ENCODE results near the gene DCLK1.

The DCLK1 gene

GRCh38 chr13:35891507-35892441 lies 239.4 kb downstream of the DCLK1 start:
- DNase-seq, result no peak

- no peak for DNase-seq
Measured at GRCh38 chr13:35889560-35889959, 241.6 kb downstream of the DCLK1 start.

- DNase-seq, result no peak
Measured at GRCh38 chr13:35888981-35889380, 242.2 kb downstream of the DCLK1 start.

- no peak for DNase-seq
Measured at GRCh38 chr13:35888457-35888883, 242.7 kb downstream of the DCLK1 start.

- DNase-seq, result no peak
Measured at GRCh38 chr13:35887115-35887666, 244.0 kb downstream of the DCLK1 start.

GRCh38 chr13:35886332-35887114 lies 244.7 kb downstream of the DCLK1 start:
- no peak for DNase-seq

- DNase-seq, result no peak
Measured at GRCh38 chr13:35884211-35884760, 246.9 kb downstream of the DCLK1 start.

DNA sequence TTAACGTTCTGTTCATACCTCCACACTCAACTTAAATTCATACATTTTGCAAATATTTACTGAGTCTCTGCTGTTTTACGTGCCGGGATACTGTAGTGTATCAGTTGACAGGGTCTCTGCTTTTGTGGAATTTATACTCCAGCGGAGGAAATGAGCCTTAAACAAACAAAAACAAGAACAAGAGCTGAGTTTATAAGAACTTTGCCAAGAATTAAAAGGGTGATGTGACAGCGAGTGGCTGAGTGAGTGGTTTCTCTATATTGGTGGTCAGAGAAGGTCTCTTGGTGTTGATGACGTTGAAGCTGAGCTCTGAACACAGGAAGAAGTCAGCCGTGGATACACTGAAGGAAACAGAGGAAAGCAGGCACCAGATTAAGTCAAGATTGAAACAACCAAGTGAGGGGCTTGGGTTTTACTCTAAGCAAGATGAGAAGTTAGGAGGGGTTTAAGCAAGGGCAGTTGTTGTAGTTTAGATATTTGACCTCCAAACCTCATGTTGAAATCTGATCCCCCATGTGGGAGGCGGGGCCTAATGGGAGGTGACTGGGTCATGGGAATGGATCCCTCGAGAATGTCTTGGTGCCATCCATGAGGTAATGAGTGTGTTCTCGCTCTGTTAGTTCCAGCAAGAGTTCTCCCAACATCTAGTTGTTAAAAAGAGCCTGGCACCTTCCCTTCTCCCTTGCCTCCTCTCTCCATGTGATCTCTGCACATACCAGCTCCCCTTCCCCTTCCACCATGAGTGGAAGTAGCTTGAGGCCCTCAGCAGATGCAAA lies 248.3 kb downstream of the DCLK1 start:
- DNase-seq, result no peak

GRCh38 chr13:35881360-35881759 lies 249.8 kb downstream of the DCLK1 start:
- no peak for DNase-seq

GRCh38 chr13:35879111-35879510 lies 252.1 kb downstream of the DCLK1 start:
- no peak for DNase-seq

- no peak for DNase-seq
Measured at GRCh38 chr13:35876601-35877000, 254.6 kb downstream of the DCLK1 start.

DNA sequence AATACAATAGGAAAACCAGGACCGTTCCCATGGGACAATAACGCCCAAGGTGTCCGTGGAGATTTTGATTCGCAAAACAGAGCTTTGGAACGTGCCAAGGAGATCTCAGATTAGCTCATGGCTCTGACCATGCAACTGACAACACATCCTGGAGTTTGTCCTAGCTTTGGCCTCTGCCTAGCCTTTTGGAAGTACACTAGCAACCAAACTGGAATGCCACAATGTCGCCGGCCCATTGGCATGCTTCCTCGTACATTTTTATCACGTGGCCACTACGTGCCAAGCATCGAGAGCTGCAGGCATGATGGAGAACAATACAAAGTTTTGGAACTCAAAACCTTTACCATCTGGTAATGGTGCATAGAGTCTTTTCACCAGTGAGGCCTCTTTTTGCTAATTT lies 256.5 kb downstream of the DCLK1 start:
- DNase-seq, result no peak

- no peak for DNase-seq
Measured at GRCh38 chr13:35872369-35872768, 258.8 kb downstream of the DCLK1 start.

DNA sequence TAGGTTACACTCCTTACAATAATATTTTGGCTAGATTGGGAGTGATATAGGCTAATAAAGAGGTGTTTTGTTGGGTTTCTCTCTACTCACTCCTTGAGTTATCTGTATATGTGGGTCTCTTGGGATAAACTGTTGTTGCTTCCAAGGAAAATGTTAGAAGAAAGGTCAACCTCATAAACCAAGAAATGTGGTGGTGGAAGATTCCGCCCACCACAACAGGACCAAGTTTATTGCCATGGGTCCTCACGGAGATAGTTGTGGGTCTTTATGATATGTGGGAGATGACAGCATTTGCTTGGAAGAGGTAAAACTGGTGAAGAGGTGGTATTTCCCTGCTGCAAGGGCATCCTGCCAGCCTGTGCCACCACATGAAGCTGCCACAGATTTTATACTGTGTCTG lies 259.6 kb downstream of the DCLK1 start:
- DNase-seq, result no peak

GRCh38 chr13:35866801-35867200 lies 264.4 kb downstream of the DCLK1 start:
- no peak for DNase-seq

DNA sequence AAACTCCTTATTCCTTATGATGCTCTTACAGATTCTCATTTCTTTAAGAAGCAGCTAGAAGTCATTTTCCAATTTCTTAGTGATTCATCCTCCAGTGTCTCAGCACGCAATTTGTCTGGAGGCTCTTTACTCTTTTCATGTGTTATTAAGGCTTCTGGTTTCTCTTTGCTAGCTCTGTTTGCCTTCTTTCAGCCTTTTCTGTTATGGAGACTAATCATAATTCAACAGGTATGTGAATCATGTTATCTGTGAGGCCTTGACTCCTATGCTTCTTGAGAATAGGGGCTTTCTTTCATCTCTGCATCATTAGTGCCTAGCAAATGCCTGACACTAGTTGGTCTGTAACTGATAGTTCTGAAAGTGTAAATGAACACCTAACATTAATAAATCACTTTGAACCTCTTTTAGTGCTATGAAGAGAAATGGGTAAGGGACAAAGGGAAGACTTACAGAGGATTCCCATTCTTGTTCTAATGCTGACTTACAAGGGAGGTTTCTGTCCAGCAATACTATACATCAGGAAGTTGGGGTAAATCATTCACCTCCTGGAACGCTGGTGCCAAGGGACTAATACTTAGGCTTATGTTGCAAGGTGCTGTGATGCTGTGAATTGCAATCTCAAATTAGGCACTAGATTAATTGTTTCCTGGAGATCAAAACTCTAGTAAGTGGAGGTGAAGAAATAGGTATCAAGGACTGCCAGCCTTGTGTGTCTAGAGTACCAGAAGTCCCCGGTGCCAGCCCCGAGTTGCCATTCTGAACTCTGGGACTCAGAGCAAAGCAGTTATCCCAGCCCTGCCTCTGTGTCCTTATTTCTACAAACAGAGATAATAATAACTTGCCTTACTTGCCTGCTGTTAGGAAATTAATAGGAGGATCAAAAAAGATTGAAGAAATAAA lies 265.6 kb downstream of the DCLK1 start:
- DNase-seq, result no peak

GRCh38 chr13:35860661-35861060 lies 270.5 kb downstream of the DCLK1 start:
- no peak for DNase-seq

DNA sequence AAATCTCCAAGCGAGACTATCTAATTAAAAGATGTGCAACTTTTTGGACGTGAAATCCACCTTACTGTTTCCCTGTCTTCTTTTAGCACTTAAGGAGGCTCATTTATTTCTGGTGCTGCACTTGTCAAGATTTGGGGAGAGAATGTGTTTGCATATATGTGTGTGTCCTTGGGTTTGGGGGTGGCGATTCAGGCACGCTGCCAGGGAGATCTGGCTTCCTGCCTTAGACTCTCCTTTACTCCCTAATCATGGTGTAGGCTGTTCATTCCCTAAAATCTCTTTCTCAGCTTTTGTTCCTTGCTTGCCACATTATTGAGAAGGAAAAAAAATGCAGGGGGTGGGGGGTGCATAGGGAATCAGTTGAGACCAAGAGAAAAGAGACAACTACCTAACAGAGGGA lies 271.2 kb downstream of the DCLK1 start:
- no peak for DNase-seq

DNA sequence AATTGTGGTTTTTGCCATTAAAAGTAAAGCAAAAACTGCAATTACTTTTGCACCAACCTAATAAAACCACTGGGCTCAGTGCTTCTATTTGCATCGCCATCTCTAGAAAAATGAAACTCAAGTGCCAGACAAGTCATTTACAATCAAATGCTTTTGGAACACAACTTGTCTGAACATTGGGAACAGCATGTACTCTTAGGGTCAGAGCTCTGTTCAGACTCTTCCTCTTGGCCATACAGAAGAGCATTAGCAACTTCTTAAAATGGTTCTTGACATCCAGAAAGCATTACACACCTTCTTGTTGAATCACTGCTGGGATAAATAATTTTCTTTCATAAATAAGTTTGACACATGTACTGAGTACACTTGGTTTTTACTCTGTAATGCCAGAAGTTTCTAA lies 272.5 kb downstream of the DCLK1 start:
- DNase-seq, result no peak

DNA sequence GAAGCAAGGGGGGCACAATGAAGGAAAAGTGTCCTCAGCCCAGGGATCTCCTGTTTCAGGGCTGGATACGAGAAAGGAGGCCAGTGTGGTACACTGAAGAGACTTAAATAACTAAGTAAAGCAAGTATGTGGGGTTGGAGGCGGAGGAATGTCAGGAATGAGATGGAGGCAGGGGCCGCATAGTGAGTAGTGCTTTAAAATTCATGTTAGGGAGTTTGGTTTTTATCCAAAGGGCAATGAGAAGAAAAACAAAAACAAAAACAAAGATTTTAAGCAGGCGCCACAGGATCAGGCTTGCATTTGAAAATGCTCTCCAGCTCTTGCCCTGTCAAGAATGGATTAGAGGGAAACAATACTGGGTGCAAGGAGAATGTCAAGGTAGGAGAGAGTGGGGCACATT lies 273.4 kb downstream of the DCLK1 start:
- no peak for DNase-seq

- no peak for DNase-seq
Measured at GRCh38 chr13:35856721-35857364, 274.3 kb downstream of the DCLK1 start.

Data from activated CD4-positive, alpha-beta T cell treated with anti-CD3 and anti-CD28 coated beads for 4 hours (primary cell).